Naive thymus-derived CD8-positive, alpha-beta T cell (primary cell): ENCODE results near the gene NRAS. TPM values are rescaled to one million over a fixed set of nuclear protein-coding genes. Genes with fewer than 3 reads are reported as not detected.
"Not testable (repeated sequence)": the region's sequence is repeated elsewhere in the genome, so short reads cannot be mapped to it uniquely, and the experiment has no call there.

ENCODE experiments used
- ATAC-seq, 2 donors: fragments of 150-1000 bp; cut with Tn5 transposase in 1 of 2; sonication (Bioruptor Pico), chemical (Tn5 transposase) in 1 of 2; 1 replicate in 1 of 2; 2 replicates in 1 of 2; pipeline ENCODE4 v1.10.0; 2021; ENCODE audit warnings: mild to moderate bottlenecking in 2 of 2, moderate library complexity in 2 of 2
- POLR2A ChIA-PET: fragments of 350-600 bp; sonication (Branson Sonifier 250); formaldehyde crosslinking; loops from one replicate; lab custom pipeline; 2021; ENCODE audit warnings: antibody characterized with exemption; lab: Charles Lee
- DNase-seq, 10 donors: peaks; one replicate each; pipeline versions ENCODE4 v3.0.0 to v3.0.0-alpha.2; 2020 to 2022
- H3K27ac Mint-ChIP-seq, 10 donors: one replicate each; pipeline ENCODE4 v1.8.0; 2020 to 2022; ENCODE audit warnings: mild to moderate bottlenecking in 10 of 10, mixed read lengths in 10 of 10, moderate library complexity in 4 of 10, inconsistent platforms in 1 of 10
- H3K27me3 Mint-ChIP-seq, 5 donors: one replicate each; pipeline ENCODE4 v1.8.0; 2021 to 2022; ENCODE audit warnings: mixed read lengths in 5 of 5
- H3K36me3 Mint-ChIP-seq, 3 donors: one replicate each; pipeline ENCODE4 v1.8.0; 2020 to 2022; ENCODE audit warnings: mixed read lengths in 3 of 3, mild to moderate bottlenecking in 2 of 3, inconsistent platforms in 1 of 3
- H3K4me1 Mint-ChIP-seq, 4 donors: one replicate each; pipeline ENCODE4 v1.8.0; 2021 to 2022; ENCODE audit warnings: mixed read lengths in 4 of 4
- H3K4me3 Mint-ChIP-seq, 10 donors: one replicate each; pipeline ENCODE4 v1.8.0; 2020 to 2022; ENCODE audit warnings: mild to moderate bottlenecking in 10 of 10, mixed read lengths in 10 of 10, moderate library complexity in 6 of 10, inconsistent platforms in 1 of 10
- H3K9me3 Mint-ChIP-seq, 9 donors: one replicate each; pipeline ENCODE4 v1.8.0; 2020 to 2022; ENCODE audit warnings: mixed read lengths in 9 of 9, mild to moderate bottlenecking in 3 of 9, inconsistent platforms in 1 of 9, moderate library complexity in 1 of 9
- polyA plus RNA-seq, 3 donors: library from polyadenylated mRNA; unstranded; fragments of 300-500 nt; fragmentation: Illumina TruSeq; gene quantifications; one replicate each; pipeline ENCODE4 v1.2.3, GENCODE V29; 2021
- total RNA-seq, 8 experiments: library from RNA in 2 of 8; stranded (reverse) in 2 of 8; gene quantifications; one replicate each; pipeline ENCODE4 v1.2.3 and lab custom pipeline; 2021 to 2026

The NRAS gene
- total RNA-seq: 10 to 100 TPM; 28.1 to 28.2 TPM
- 10 to 100 TPM; 25.5 to 33.3 (median 29.6) TPM for polyA plus RNA-seq
- 56.4 to 153 (median 89.7) reads per million in 6 experiments for total RNA-seq (lab: John Stamatoyannopoulos, UW)

DNA sequence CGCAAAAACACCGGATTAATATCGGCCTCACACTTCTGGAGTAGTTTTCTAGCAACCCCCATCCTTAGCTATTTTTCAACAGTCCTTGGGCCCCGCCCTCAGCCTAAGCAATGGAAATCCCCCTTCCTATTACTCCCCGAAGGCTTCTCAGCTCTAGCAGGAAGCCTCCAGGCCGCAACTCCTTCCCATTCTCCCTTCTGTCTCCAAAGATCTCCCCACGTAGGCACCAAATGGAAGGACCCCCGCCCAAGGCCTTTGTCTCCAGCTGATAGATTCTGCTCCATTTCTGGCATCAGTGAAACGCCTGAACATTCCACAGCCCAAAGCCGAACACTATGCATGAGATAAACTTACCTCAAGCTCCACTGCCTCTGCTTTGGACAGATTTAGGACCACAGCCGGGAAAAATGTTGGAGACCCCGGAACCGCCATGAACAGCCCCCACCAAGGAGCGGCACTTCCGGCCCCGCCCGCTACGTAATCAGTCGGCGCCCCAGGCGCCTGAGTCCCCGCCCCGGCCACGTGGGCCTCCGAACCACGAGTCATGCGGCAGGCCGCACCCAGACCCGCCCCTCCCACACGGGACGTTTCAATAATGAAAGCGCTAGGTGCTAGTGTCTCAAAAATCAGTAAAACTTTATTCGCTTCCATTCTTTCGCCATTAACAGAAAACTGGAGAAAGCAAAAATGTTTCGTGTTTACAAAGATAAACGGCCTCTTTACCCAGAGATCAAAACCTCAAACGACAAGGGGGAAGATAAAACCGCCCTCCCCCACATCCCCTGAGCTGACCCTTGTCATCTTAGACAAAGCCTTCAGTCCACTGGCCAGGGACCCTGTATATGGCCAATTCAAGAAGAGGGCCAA is at the start of gene NRAS:
Gene NRAS (minus strand): TSS at position 468 of the 867 bp plus-strand sequence. CDS start 611 bp downstream, outside the sequence.
- Mint-ChIP-seq H3K27me3 (no peaks in the 10 kb centered on the region), H3K36me3 (peaks cover 6 to 74% (median 26%) of the 10 kb centered on the region in 3 donors)

DNA sequence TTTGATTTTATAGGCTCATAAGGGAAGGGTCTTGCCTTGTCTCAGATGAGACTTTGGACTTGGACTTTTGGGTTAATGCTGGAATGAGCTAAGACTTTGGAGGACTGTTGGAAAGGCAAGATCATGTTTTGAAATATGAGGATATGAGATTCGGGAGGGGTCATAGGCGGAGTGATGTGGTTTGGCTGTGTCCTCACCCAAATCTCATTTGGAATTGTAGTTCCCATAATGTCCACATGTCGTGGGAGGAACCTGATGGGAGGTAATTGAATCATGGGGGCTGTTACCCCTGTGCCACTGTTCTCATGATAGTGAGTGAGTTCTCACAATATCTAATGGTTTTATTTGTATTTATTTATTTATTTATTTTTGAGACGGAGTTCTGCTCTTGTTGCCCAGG is 48.1 kb upstream of the NRAS start:
- H3K9me3 Mint-ChIP-seq: peaks cover 0 to 6% (median 0%) of the 10 kb centered on the region in 9 donors
- H3K27ac Mint-ChIP-seq: peak overlapping the region in 1 of 10 donors; percentile 27
- DNase-seq (no peak), ATAC-seq (no peak)
- no peaks in the 10 kb centered on the region for H3K4me1 Mint-ChIP-seq
- POLR2A ChIA-PET: interaction anchor here (0.6 to 1.1 kb wide), 2 partner anchors 7 to 1728 kb away, joined by 3 to 6 read pairs; partner anchors contain the start of gene CSDE1
- H3K27me3 Mint-ChIP-seq: no peaks in the 10 kb centered on the region
- no peak overlapping the region for H3K4me3 Mint-ChIP-seq
- peaks cover 0 to 18% (median 2%) of the 10 kb centered on the region in 3 donors for H3K36me3 Mint-ChIP-seq

More for the DNA sequence above, at the start of gene NRAS:
- POLR2A ChIA-PET: interaction anchor here (0.5 to 2.1 kb wide), 14 partner anchors 10 to 777 kb away, joined by 3 to 12 read pairs (median 4); partner anchors contain the start of genes BCAS2, CSDE1, SIKE1 and TRIM33
- Mint-ChIP-seq H3K27ac (peak within 1 kb of the TSS; percentile 96 to 100 (median 99)), H3K4me3 (peak within 1 kb of the TSS; percentile 92 to 98 (median 98)), H3K4me1 (peaks cover 13 to 30% (median 26%) of the 10 kb centered on the region in 4 donors), H3K9me3 (no peaks in the 10 kb centered on the region)
- ATAC-seq (peak; percentile 94), DNase-seq (peak; percentile 93 to 97 (median 95))

DNA sequence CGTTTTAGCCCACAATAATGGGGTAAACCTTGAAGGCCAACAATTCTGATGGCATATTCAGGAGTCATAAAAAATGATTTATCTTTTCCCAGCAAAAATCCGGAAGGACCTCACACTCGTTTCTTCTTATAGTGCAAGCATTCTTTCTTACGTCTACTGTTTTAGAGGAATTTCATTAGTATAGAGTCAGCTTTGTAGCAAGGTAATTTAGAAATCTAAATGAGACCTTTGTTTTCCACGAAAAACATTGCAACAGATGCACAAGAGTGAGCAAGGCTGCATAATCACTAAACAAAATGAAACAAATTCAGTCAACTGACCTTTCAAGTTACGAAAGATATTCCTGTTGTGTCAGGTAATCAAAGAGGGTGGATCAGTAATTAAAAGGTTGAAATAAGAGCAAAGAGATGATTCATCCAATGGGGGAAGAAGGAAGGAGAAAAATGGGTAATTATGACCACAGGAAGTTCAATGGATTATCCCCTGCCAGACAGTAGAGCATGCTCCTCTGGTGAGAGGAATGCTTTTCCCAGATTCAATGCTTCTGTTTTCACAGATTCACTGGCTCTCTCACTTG is 41.8 kb upstream of the NRAS start:
- Mint-ChIP-seq H3K36me3 (peaks cover 0 to 12% (median 2%) of the 10 kb centered on the region in 3 donors), H3K27ac (peak overlapping the region; percentile 99 to 100 (median 100)), H3K27me3 (peaks cover 0 to 1% (median 0%) of the 10 kb centered on the region in 5 donors), H3K4me3 (peak overlapping the region; percentile 98 to 100 (median 99)), H3K9me3 (peaks cover 0 to 12% (median 0%) of the 10 kb centered on the region in 9 donors), H3K4me1 (peaks cover 26 to 53% (median 49%) of the 10 kb centered on the region in 4 donors)
- POLR2A ChIA-PET: interaction anchor here (0.9 to 2.1 kb wide), 9 partner anchors 16 to 248 kb away, joined by 3 to 20 read pairs (median 5); partner anchors contain the start of genes BCAS2, DENND2C, NRAS and SIKE1
- DNase-seq: no peak
- ATAC-seq: no peak

DNA sequence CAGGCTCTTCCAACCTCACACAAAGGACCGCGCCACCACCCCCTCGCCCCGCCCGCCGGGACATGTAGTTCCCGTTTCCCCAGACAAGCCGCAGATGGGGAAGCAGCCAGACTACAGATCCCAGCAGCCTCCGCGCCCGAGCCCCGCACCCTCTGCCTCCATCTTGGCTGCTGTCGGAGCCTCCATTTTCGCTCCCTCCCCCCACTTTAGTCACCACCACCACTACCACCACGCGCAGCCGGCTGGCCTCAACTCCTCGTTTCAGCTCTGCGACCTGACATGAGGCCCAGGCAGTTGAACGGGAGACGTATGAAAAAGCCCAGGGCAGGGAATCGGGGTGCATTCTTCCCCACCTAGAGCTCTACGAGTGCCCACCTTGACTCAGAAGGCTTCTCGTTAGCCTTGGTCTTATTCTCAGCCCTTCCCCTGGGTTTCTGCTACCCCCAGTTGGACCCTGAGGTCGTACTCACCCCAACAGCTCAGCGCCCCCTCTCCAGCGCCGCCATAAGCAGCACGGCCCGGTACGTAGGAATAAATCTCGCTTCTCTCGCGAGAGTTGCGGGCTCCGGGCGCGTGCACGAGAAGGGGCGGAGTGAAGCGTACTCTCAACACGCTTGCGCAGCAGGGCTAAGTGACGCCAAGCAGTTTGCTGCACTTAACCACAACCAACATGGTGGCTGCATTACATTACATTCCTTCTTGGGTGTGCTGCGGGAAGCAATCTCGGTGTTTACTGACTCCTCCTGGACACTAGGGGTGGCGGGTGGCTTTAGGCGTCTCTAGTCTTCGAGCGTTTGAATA is 41.1 kb upstream of the NRAS start, which contains the start of gene CSDE1:
Gene CSDE1 (minus strand): TSS at position 530 of the 801 bp plus-strand sequence. CDS start 18,094 bp downstream, outside the sequence.
- H3K4me3 Mint-ChIP-seq: peak within 1 kb of the TSS; percentile 98 to 100 (median 99)
- ATAC-seq (peak; percentile 84 to 85), DNase-seq (peak; percentile 88 to 99 (median 97))
- H3K27ac Mint-ChIP-seq: peak within 1 kb of the TSS; percentile 99 to 100 (median 100)
- POLR2A ChIA-PET: interaction anchor here (0.7 to 2.1 kb wide), 14 partner anchors 8 to 306 kb away, joined by 3 to 20 read pairs (median 4); partner anchors contain the start of genes BCAS2, DENND2C, NRAS and SIKE1
- peaks cover 0 to 1% (median 0%) of the 10 kb centered on the region in 5 donors for H3K27me3 Mint-ChIP-seq
- H3K4me1 Mint-ChIP-seq: peaks cover 27 to 60% (median 54%) of the 10 kb centered on the region in 4 donors
- H3K36me3 Mint-ChIP-seq: peaks cover 0 to 12% (median 2%) of the 10 kb centered on the region in 3 donors
- peaks cover 0 to 8% (median 0%) of the 10 kb centered on the region in 9 donors for H3K9me3 Mint-ChIP-seq

DNA sequence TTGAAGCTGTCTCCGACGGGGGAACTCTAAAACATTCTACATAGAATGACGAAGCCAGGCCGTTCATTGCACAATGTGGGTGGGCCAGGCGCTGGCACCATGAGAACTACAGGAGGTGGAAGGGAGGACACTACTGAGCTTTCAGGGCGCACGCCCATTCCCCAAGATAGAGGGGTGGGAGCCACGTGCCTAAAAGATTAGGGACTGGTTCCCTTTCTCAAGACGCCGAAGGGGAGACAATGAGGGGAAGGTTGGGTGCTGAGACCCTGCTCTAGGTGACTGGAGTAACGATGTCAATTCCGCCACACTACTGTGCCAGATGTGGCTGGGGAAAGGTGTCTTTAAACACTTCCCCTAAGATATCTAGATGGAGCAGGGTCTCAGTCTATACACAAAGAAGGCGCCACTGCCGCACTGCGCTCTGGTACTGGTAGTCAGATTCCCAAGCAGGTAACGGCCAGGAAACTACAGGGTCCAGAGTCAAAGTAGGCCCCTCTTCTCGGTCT is 40.4 kb upstream of the NRAS start:
- peaks cover 34 to 66% (median 61%) of the 10 kb centered on the region in 4 donors for H3K4me1 Mint-ChIP-seq
- ATAC-seq: no peak
- H3K9me3 Mint-ChIP-seq: peaks cover 0 to 8% (median 0%) of the 10 kb centered on the region in 9 donors
- H3K27me3 Mint-ChIP-seq: peaks cover 0 to 1% (median 0%) of the 10 kb centered on the region in 5 donors
- POLR2A ChIA-PET: interaction anchor here (0.7 to 2.1 kb wide), 15 partner anchors 8 to 306 kb away, joined by 3 to 20 read pairs (median 4); partner anchors contain the start of genes BCAS2, DENND2C, NRAS and SIKE1
- DNase-seq: peak in 2 of 10 donors; percentile 8 to 10
- H3K4me3 Mint-ChIP-seq: peak overlapping the region; percentile 98 to 100 (median 99)
- H3K36me3 Mint-ChIP-seq: peaks cover 0 to 16% (median 2%) of the 10 kb centered on the region in 3 donors
- H3K27ac Mint-ChIP-seq: peak overlapping the region; percentile 99 to 100 (median 100)

DNA sequence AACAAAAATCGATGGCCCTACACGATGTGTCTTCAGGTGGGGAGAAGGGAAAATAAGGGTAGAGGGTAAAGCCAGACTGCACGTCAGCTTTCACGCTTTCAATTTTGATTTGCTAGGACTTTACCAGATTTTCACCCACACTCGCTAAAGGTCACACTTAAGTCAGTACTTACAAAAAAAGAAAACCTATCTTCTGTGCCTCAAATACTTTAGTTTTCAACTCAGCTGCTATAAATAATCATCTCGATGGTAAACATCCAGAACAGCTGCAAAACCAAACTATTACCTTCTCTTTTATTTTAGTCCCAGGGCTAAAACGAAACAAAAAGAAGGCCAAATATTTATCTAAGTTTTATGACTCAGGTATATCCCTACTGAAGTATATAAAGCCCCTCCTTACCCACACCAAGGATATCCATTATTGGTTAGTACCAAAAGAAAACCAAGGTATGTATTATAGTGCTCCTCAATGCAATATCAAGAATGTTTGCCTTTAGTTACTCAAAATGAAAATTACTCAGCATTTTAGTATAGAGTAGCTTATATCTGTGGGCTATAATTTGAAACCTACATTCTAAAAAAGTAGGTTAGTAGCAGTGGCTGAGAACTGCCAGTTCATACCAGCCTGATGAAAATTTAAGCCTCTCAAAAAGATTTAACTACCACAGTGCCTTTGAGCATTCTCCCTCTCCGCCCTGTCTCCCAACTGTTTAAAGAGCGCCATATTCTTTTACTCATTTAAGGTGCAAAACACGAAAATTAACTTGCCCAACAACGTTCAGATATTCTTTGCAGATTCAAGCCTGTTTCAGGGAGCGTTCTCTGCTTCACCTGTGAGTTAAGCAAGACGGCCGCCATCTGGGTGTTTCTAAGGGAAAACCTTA is 39.7 kb upstream of the NRAS start:
- Mint-ChIP-seq H3K4me1 (peaks cover 41 to 74% (median 68%) of the 10 kb centered on the region in 4 donors), H3K27ac (peak overlapping the region; percentile 99 to 100 (median 100)), H3K4me3 (peak overlapping the region; percentile 98 to 100 (median 99)), H3K36me3 (peaks cover 0 to 16% (median 2%) of the 10 kb centered on the region in 3 donors), H3K27me3 (peaks cover 0 to 1% (median 0%) of the 10 kb centered on the region in 5 donors), H3K9me3 (peaks cover 0 to 8% (median 0%) of the 10 kb centered on the region in 9 donors)
- POLR2A ChIA-PET: interaction anchor here (0.6 to 2.1 kb wide), 6 partner anchors 12 to 175 kb away, joined by 3 to 20 read pairs (median 5); partner anchors contain the start of genes BCAS2, NRAS and SIKE1
- DNase-seq (peak in 1 of 10 donors; percentile 27), ATAC-seq (no peak)

DNA sequence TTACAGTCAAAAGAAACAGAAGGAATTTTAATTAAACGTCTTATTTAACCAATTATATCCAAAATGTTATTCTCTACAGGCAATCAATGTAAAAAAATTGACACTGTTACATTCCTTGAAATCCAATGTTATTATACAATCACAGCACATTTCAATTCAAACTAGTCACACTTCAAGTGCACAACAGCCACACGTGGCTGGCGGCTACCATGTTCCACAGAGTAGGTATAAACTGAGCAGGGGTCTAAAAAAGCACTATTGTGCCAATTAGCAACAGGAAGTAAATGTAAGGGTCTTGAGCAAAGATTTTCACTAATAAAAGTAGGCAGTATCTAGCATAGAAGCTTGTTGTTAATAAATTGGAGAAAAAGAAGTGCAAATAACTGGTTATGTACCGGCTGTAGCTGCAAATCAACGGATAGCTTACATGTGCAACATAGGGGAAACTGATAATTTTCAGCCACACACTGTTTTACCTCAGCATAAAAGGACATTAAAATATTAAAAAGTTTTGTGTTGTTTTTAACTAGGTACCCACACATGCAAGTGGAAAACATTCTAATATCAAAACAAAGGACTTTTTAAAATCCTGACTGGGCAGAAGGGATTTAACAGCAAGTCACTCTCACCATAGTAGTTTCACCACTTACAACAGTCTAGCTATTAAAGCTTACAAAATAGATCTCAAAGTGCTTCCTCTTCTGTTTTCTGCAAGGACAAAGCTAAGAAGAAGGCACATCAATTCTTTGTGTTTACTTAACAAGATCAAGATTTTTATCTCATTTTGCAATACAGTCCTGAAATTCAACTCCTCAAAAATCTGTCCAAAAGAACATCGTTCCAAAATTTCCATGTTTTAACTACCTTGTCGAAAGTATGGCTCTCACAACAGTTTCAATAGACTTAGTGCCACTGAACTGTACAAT is 38.7 kb upstream of the NRAS start:
- H3K36me3 Mint-ChIP-seq: peaks cover 0 to 23% (median 2%) of the 10 kb centered on the region in 3 donors
- peaks cover 0 to 8% (median 0%) of the 10 kb centered on the region in 9 donors for H3K9me3 Mint-ChIP-seq
- no peak for ATAC-seq
- peaks cover 47 to 84% (median 78%) of the 10 kb centered on the region in 4 donors for H3K4me1 Mint-ChIP-seq
- H3K27ac Mint-ChIP-seq: peak overlapping the region; percentile 99 to 100 (median 100)
- H3K27me3 Mint-ChIP-seq: peaks cover 0 to 1% (median 0%) of the 10 kb centered on the region in 5 donors
- H3K4me3 Mint-ChIP-seq: peak overlapping the region; percentile 98 to 100 (median 99)
- POLR2A ChIA-PET: interaction anchor here (0.6 to 1.2 kb wide), 3 partner anchors 10 to 39 kb away, joined by 3 read pairs; no protein-coding TSS in a partner anchor
- no peak for DNase-seq

DNA sequence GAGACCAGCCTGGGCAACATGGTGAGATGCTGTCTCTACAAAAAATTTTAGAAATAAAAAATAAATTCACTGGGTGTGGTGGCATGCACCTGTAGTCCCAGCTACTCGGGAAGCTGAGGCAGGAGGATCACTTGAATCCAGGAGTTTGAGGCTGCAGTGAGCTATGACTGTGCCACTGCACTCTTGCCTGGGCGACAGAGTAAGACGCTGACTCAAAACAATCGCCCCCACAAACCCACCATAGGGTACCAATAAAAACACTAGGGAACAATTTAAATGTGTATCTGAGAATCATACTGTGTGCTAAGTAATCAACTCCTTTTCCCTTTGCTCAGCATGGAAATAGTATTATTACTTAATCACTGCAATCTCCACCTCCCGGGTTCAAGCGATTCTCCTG is 37.1 kb upstream of the NRAS start:
- DNase-seq, H3K27me3 Mint-ChIP-seq, POLR2A ChIA-PET, H3K9me3 Mint-ChIP-seq, ATAC-seq: not testable (repeated sequence)
- Mint-ChIP-seq H3K27ac (peak overlapping the region in 9 of 10 donors; percentile 75 to 100 (median 90)), H3K4me1 (peaks cover 58 to 98% (median 92%) of the 10 kb centered on the region in 4 donors), H3K4me3 (peak overlapping the region; percentile 66 to 100 (median 99)), H3K36me3 (peaks cover under 1 to 39% (median 9%) of the 10 kb centered on the region in 3 donors)

DNA sequence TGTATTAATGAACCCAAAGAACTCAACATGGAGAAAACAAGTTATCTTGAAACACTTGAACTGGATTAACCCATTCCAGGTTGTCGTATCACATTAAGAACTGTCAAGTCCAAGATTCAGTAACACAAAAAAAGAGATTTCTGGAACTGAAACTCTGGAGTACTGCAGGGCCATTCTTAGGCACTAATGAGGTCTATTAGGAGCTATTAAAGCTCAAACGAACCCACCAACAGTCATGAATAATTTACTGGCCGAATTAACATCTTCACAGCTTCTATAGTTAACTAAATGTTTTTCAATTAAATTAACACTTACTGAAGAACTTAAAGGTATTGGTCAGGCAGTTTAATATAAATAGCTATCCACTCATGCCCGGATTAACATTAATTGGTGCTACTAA is 36.6 kb upstream of the NRAS start:
- Mint-ChIP-seq H3K4me1 (peaks cover 61 to 98% (median 92%) of the 10 kb centered on the region in 4 donors), H3K27ac (peak overlapping the region in 4 of 10 donors; percentile 8 to 87 (median 39)), H3K9me3 (peaks cover 0 to 2% (median 0%) of the 10 kb centered on the region in 9 donors), H3K27me3 (no peaks in the 10 kb centered on the region), H3K4me3 (peak overlapping the region in 9 of 10 donors; percentile 13 to 100 (median 66)), H3K36me3 (peaks cover 6 to 44% (median 14%) of the 10 kb centered on the region in 3 donors)
- POLR2A ChIA-PET: no interaction called here
- ATAC-seq (no peak), DNase-seq (no peak)
